ENCODE measurements around the gene PLEKHM2.

Gene PLEKHM2

DNA sequence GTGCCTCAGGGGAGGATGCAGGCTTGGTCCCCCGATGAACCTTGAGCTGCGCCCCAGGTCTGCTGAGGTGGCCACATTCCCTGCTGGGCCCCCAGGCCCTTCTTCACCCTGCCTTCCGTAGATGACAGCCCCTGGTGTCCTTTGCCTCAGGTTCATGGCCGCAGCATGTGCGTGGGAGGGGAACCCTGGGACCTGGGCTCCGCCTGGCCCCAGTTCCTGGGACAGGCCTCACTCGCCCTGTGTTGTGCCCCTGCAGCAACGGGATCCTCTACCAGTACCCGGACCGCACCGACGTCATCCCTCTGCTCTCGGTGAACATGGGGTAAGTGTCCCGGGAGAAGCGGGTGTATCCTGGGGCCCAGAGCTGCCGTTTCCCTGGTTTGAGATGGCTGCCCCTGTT lies 46.8 kb downstream of the PLEKHM2 start:
- Histone ChIP-seq H3K36me3 (ENCODE audit: control insufficient read depth, insufficient read depth, low read length) (peaks cover 78% of the 10 kb centered on the region), H3K27me3 (replicated peaks; ENCODE audit: control insufficient read depth, insufficient read depth, low read length, poor library complexity, severe bottlenecking) (no peaks in the 10 kb centered on the region), H3K27ac (ENCODE audit: insufficient read depth, low read length, poor library complexity, severe bottlenecking) (no peak overlapping the region), H3K9me3 (ENCODE audit: control insufficient read depth, low read length) (no peaks in the 10 kb centered on the region), H3K4me1 (ENCODE audit: control insufficient read depth, insufficient read depth, low read length, poor library complexity, severe bottlenecking) (no peaks in the 10 kb centered on the region), H3K4me3 (ENCODE audit: insufficient read depth, low read depth, low read length, poor library complexity, severe bottlenecking) (no peak overlapping the region)
- no peak for DNase-seq

DNA sequence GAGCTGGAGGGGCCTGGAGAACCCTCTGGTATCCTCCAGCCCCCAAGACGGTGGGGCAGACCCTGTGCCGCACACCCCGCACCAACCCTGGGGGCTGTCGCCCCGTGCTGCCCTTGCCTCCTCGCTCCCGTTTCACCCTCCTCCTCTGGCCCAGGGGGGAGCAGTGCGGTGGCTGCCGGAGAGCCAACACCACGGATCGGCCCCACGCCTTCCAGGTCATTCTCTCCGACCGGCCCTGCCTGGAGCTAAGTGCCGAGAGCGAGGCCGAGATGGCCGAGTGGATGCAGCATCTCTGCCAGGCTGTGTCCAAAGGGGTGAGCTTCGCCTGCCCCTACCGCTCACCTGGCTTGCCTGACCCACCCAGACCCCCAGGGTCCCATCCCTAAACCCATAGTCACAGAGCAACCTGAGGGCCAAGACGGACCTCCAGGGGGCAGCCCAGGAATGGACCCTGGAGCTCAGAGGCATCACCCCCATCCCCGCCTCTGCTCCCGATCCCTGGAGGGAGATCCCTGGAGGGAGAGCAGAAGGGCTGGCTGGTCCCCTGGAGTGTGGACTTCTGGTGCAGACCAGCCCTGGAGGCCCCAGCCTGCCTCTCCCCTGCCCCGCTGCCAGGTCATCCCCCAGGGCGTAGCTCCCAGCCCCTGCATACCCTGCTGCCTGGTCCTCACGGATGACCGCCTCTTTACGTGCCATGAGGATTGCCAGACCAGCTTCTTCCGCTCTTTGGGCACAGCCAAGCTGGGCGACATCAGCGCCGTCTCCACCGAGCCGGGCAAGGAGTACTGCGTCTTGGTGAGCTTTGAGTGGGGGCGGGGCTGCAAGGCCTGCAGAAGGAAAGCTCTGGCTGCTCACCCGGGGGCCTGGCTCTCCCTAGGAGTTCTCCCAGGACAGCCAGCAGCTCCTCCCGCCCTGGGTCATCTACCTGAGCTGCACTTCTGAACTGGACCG lies 47.9 kb downstream of the PLEKHM2 start:
- peaks cover 68% of the 10 kb centered on the region for H3K36me3 ChIP-seq (ENCODE audit: control insufficient read depth, insufficient read depth, low read length)
- DNase-seq: no peak

DNA sequence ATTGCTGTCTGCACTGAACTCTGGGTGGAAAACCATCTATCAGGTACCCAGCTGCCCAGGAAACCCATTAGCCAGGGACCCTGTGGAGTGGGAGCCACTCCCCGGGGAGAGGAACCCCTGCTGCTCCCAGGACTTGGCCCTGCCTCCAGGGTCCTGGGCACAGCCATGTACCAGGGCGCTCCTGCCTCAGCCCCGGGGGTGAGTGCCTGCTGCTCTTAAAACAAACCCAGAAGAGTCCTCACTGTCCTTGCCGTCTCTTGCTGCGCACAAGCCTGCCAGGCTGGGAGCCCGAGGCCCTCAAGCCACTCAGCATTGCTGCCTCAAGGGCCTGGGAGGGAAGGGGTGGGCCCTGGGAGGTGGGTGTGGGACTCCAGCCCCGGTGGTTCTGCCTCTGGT lies 48.6 kb downstream of the PLEKHM2 start:
- Histone ChIP-seq H3K27me3 (replicated peaks; ENCODE audit: control insufficient read depth, insufficient read depth, low read length, poor library complexity, severe bottlenecking) (no peaks in the 10 kb centered on the region), H3K9me3 (ENCODE audit: control insufficient read depth, low read length) (no peaks in the 10 kb centered on the region), H3K4me1 (ENCODE audit: control insufficient read depth, insufficient read depth, low read length, poor library complexity, severe bottlenecking) (no peaks in the 10 kb centered on the region), H3K36me3 (ENCODE audit: control insufficient read depth, insufficient read depth, low read length) (peaks cover 61% of the 10 kb centered on the region), H3K27ac (ENCODE audit: insufficient read depth, low read length, poor library complexity, severe bottlenecking) (no peak overlapping the region), H3K4me3 (ENCODE audit: insufficient read depth, low read depth, low read length, poor library complexity, severe bottlenecking) (no peak overlapping the region)
- DNase-seq: no peak

More for the DNA sequence above, 47.9 kb downstream of the PLEKHM2 start:
- Histone ChIP-seq H3K27ac (ENCODE audit: insufficient read depth, low read length, poor library complexity, severe bottlenecking) (no peak overlapping the region), H3K4me3 (ENCODE audit: insufficient read depth, low read depth, low read length, poor library complexity, severe bottlenecking) (no peak overlapping the region), H3K9me3 (ENCODE audit: control insufficient read depth, low read length) (no peaks in the 10 kb centered on the region), H3K4me1 (ENCODE audit: control insufficient read depth, insufficient read depth, low read length, poor library complexity, severe bottlenecking) (no peaks in the 10 kb centered on the region), H3K27me3 (replicated peaks; ENCODE audit: control insufficient read depth, insufficient read depth, low read length, poor library complexity, severe bottlenecking) (no peaks in the 10 kb centered on the region)

DNA sequence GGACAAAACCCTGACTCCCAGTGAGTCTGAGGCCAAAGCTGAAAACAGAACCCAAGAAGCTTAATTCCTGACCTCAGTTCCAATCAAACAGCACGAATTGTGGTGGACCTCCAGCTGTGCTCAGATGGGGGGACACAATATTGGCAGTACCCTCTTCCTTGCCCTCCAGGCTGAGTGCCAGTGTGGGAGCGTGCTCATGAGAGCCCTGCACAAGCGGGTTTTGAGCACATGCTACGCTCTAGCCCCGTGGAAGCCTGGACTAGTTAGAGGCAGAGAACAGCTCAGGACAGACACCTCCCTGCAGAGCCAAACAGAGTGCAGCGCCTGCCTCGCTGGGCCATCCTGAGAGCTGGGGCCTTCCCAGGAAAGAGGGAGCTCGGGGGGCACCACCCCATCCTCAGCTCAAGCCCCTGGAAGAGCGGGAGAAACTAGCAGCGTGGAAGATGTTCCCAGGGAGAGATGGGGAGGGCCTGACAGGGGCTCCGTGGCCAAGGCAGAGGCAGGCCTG lies 49.2 kb downstream of the PLEKHM2 start:
- no peak overlapping the region for H3K27ac ChIP-seq (ENCODE audit: insufficient read depth, low read length, poor library complexity, severe bottlenecking)
- peaks cover 55% of the 10 kb centered on the region for H3K36me3 ChIP-seq (ENCODE audit: control insufficient read depth, insufficient read depth, low read length)
- no peak for DNase-seq

DNA sequence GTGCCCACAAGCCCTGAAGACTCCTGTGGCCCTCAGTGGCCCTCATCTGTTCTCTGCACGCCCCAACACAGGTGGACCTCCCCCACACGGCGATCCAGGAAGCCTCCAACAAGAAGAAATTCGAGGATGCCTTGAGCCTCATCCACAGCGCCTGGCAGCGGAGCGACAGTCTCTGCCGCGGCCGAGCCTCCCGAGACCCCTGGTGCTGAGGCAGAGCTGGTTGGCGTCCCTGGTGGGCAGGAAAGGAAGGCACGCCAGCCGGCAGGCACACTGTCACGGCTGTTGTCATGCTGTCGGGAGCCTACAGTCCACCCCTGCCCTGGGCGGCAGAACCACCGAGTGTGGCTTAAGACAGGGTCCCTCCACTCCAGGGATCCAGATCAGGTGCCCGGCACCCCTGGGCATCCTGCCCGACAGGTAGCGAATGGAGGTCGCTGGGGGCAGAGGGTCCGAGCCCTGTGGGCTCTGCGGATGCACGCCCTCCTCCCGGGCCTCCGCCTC lies 49.7 kb downstream of the PLEKHM2 start:
- H3K36me3 ChIP-seq (ENCODE audit: control insufficient read depth, insufficient read depth, low read length): peaks cover 52% of the 10 kb centered on the region
- no peaks in the 10 kb centered on the region for H3K4me1 ChIP-seq (ENCODE audit: control insufficient read depth, insufficient read depth, low read length, poor library complexity, severe bottlenecking)
- DNase-seq: no peak

More for the DNA sequence above, 49.2 kb downstream of the PLEKHM2 start:
- Histone ChIP-seq H3K9me3 (ENCODE audit: control insufficient read depth, low read length) (no peaks in the 10 kb centered on the region), H3K27me3 (replicated peaks; ENCODE audit: control insufficient read depth, insufficient read depth, low read length, poor library complexity, severe bottlenecking) (no peaks in the 10 kb centered on the region), H3K4me3 (ENCODE audit: insufficient read depth, low read depth, low read length, poor library complexity, severe bottlenecking) (no peak overlapping the region), H3K4me1 (ENCODE audit: control insufficient read depth, insufficient read depth, low read length, poor library complexity, severe bottlenecking) (no peaks in the 10 kb centered on the region)

DNA sequence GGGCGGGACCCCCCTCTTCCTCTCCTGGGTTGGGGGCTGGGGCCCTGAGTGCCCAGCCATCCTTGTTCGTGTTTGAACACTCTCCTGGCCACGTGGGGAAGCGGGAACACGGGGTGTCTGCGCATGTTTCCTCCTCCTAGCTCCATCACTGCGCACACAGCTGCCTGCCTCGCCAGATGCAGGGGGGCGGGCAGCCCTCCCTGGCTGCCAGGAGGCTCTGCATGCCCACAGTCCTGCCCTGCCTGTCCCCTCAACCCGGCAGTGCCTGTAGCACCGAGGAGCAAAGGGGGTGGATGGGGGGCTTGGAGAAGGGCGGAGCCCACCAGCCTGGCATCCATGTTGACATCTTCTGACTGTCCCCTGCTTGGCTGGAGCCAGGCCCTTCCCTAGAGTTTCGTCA lies 50.2 kb downstream of the PLEKHM2 start:
- no peak overlapping the region for H3K27ac ChIP-seq (ENCODE audit: insufficient read depth, low read length, poor library complexity, severe bottlenecking)
- peaks cover 48% of the 10 kb centered on the region for H3K36me3 ChIP-seq (ENCODE audit: control insufficient read depth, insufficient read depth, low read length)
- no peaks in the 10 kb centered on the region for H3K27me3 ChIP-seq (replicated peaks; ENCODE audit: control insufficient read depth, insufficient read depth, low read length, poor library complexity, severe bottlenecking)
- H3K4me3 ChIP-seq (ENCODE audit: insufficient read depth, low read depth, low read length, poor library complexity, severe bottlenecking): no peak overlapping the region
- no peaks in the 10 kb centered on the region for H3K4me1 ChIP-seq (ENCODE audit: control insufficient read depth, insufficient read depth, low read length, poor library complexity, severe bottlenecking)
- DNase-seq: no peak
- no peaks in the 10 kb centered on the region for H3K9me3 ChIP-seq (ENCODE audit: control insufficient read depth, low read length)

More for the DNA sequence above, 49.7 kb downstream of the PLEKHM2 start:
- no peak overlapping the region for H3K4me3 ChIP-seq (ENCODE audit: insufficient read depth, low read depth, low read length, poor library complexity, severe bottlenecking)
- no peaks in the 10 kb centered on the region for H3K27me3 ChIP-seq (replicated peaks; ENCODE audit: control insufficient read depth, insufficient read depth, low read length, poor library complexity, severe bottlenecking)
- H3K9me3 ChIP-seq (ENCODE audit: control insufficient read depth, low read length): no peaks in the 10 kb centered on the region
- H3K27ac ChIP-seq (ENCODE audit: insufficient read depth, low read length, poor library complexity, severe bottlenecking): no peak overlapping the region

DNA sequence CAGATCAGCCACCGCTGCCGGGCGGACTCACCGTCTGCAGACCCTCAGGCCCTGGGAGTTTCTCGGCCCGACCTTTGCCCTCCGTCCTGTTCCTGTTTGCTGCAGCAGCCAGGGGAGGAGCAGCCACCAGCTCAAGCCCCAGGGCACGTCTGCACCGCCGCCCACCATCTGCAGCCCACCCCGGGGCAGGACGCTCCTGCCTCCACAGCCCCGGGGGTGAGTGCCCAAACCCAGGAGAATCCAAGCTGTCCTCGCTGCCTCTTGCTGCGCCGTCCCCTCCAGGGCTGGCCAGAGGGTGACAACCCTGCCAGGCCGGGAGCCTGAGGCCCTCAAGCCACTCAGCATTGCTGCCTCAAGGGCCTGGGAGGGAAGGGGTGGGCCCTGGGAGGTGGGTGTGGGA lies 50.8 kb downstream of the PLEKHM2 start:
- H3K36me3 ChIP-seq (ENCODE audit: control insufficient read depth, insufficient read depth, low read length): peaks cover 43% of the 10 kb centered on the region

DNA sequence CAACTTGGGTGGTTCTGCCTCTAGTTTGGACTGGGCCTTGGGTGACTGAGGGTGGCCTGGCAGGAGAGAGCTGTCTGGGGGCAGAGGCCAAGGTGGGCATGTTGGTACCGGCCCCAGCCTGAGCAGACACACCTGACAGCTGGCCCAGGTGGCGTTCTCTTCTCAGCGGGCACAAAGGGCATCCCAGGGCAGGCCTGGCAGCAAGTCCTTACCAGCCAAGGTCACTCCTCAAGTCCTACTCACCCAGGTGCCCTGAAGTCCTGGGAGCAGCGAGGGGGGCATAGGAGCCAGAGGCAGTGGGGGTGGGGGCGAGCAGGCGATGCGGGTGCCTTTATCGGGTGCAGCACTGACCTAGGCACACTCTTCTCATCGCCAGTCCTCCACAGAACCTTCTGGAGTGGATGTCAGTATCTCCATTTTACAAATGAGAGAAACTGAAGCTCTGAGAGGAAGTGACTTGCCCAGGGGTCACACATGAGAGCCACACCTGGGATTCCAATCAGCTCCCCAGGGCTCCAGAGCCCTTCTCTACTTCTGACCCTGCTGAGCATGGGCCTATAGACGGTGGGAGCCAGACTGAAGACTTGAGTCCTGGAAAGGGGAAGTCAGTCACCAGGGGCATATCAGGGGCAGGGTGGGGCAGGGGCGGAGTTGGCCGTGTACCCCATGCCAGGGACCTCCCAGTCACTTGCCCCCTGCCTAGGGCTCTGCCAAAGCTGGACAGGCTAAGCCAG lies 51.4 kb downstream of the PLEKHM2 start:
- Histone ChIP-seq H3K36me3 (ENCODE audit: control insufficient read depth, insufficient read depth, low read length) (peaks cover 40% of the 10 kb centered on the region), H3K4me3 (ENCODE audit: insufficient read depth, low read depth, low read length, poor library complexity, severe bottlenecking) (no peak overlapping the region), H3K27ac (ENCODE audit: insufficient read depth, low read length, poor library complexity, severe bottlenecking) (no peak overlapping the region), H3K27me3 (replicated peaks; ENCODE audit: control insufficient read depth, insufficient read depth, low read length, poor library complexity, severe bottlenecking) (no peaks in the 10 kb centered on the region), H3K4me1 (ENCODE audit: control insufficient read depth, insufficient read depth, low read length, poor library complexity, severe bottlenecking) (no peaks in the 10 kb centered on the region), H3K9me3 (ENCODE audit: control insufficient read depth, low read length) (no peaks in the 10 kb centered on the region)
- no peak for DNase-seq

More for the DNA sequence above, 50.8 kb downstream of the PLEKHM2 start:
- Histone ChIP-seq H3K4me1 (ENCODE audit: control insufficient read depth, insufficient read depth, low read length, poor library complexity, severe bottlenecking) (no peaks in the 10 kb centered on the region), H3K27ac (ENCODE audit: insufficient read depth, low read length, poor library complexity, severe bottlenecking) (no peak overlapping the region), H3K9me3 (ENCODE audit: control insufficient read depth, low read length) (no peaks in the 10 kb centered on the region), H3K4me3 (ENCODE audit: insufficient read depth, low read depth, low read length, poor library complexity, severe bottlenecking) (no peak overlapping the region), H3K27me3 (replicated peaks; ENCODE audit: control insufficient read depth, insufficient read depth, low read length, poor library complexity, severe bottlenecking) (no peaks in the 10 kb centered on the region)
- no peak for DNase-seq

DNA sequence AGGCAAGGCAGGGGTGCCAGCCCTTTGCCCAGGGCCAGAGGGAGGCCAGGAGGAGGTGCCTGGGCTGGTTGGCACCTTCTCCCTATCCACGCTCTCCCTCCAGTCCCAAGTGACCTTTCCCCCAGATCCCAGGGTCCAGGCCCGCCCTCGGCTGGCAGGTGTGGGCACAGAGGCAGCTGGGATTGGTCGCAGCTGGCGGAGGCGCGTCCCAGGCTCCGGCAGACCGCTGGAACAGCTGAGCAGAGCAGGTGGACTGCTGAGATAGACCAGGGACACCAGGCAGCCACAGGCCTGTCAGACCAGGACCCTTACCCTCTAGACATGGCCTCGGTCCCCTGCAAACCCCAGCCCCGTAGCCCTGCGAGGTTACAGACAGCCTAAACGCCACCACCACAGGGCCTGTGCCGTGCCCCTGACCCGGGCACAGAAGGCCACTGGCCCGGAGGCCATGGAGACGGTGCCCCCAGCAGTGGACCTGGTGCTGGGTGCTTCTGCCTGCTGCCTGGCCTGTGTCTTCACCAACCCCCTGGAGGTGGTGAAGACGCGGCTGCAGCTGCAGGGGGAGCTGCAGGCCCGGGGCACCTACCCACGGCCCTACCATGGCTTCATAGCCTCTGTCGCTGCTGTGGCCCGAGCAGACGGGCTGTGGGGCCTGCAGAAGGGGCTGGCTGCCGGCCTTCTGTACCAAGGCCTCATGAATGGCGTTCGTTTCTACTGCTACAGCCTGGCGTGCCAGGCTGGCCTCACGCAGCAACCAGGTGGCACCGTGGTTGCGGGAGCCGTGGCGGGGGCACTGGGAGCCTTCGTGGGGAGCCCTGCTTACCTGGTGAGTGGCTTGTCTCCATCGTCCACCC lies 52.1 kb downstream of the PLEKHM2 start, which contains the start of gene SLC25A34:
TSS of gene SLC25A34 (plus strand) at position 221 of the 854 bp plus-strand sequence. CDS start at position 449, 228 bp downstream.
- Histone ChIP-seq H3K27ac (ENCODE audit: insufficient read depth, low read length, poor library complexity, severe bottlenecking) (no peak within 1 kb of the TSS), H3K4me3 (ENCODE audit: insufficient read depth, low read depth, low read length, poor library complexity, severe bottlenecking) (no peak within 1 kb of the TSS), H3K36me3 (ENCODE audit: control insufficient read depth, insufficient read depth, low read length) (peaks cover 32% of the 10 kb centered on the region), H3K4me1 (ENCODE audit: control insufficient read depth, insufficient read depth, low read length, poor library complexity, severe bottlenecking) (no peaks in the 10 kb centered on the region), H3K9me3 (ENCODE audit: control insufficient read depth, low read length) (no peaks in the 10 kb centered on the region), H3K27me3 (replicated peaks; ENCODE audit: control insufficient read depth, insufficient read depth, low read length, poor library complexity, severe bottlenecking) (no peaks in the 10 kb centered on the region)
- DNase-seq: no peak

Measured in effector memory CD4-positive, alpha-beta T cell (primary cell).